PC-9 (cell line): Measurements from ENCODE around the gene RRBP1. TPM values are rescaled to one million over a fixed set of nuclear protein-coding genes. Genes with fewer than 3 reads are reported as not detected.

Source experiments
- BruUV-seq: library from RNA; stranded (reverse); fragments of 400-500 nt; replicated peaks from 2 replicates; lab custom pipeline; 2021; lab: Mats Ljungman, UMichigan
- CTCF ChIA-PET: fragments of 300-600 bp; sonication (Branson Sonifier 250); formaldehyde crosslinking; loops from one replicate; lab custom pipeline; 2022; ENCODE audit warnings: antibody characterized with exemption; lab: Charles Lee
- POLR2A ChIA-PET: fragments of 300-600 bp; sonication (Branson Sonifier 250); formaldehyde crosslinking; loops from one replicate; lab custom pipeline; 2022; ENCODE audit warnings: antibody characterized with exemption; ENCODE audit not compliant: unreplicated experiment; lab: Charles Lee
- DNase-seq, 2 experiments: peaks; one replicate each; pipeline versions ENCODE4 v3.0.0 to v3.0.0-alpha.2; 2015 to 2022; ENCODE audit warnings: mixed read lengths in 1 of 2
- H2AFZ ChIP-seq: fragments of 200-600 bp; sonication (generic); 2 replicates; pipeline ENCODE4 v1.8.1; 2017; ENCODE audit warnings: antibody characterized with exemption
- H3F3A ChIP-seq: fragments of 200-600 bp; sonication (generic); 2 replicates; pipeline ENCODE4 v1.8.1; 2017; ENCODE audit warnings: antibody characterized with exemption, mild to moderate bottlenecking, low read depth; ENCODE audit not compliant: insufficient read depth
- H3K27ac ChIP-seq: fragments of 200-600 bp; sonication (generic); 2 replicates; pipeline ENCODE4 v1.6.1; 2016; ENCODE audit warnings: mixed run types
- H3K27me3 ChIP-seq: fragments of 200-600 bp; sonication (generic); 2 replicates; pipeline ENCODE4 v1.6.1; 2016; ENCODE audit warnings: low read depth, mixed run types; ENCODE audit not compliant: insufficient read depth
- H3K36me3 ChIP-seq: fragments of 200-600 bp; sonication (generic); 2 replicates; pipeline ENCODE4 v1.6.1; 2016; ENCODE audit warnings: low read depth, mixed run types
- H3K4me1 ChIP-seq: fragments of 200-600 bp; sonication (generic); replicated peaks from 2 replicates; pipeline ENCODE4 v1.6.1; 2016; ENCODE audit warnings: mixed run types; ENCODE audit not compliant: insufficient read depth
- H3K4me2 ChIP-seq: fragments of 200-600 bp; sonication (generic); 2 replicates; pipeline ENCODE4 v1.6.1; 2017; ENCODE audit warnings: mixed run types
- H3K4me3 ChIP-seq: fragments of 200-600 bp; sonication (generic); 2 replicates; pipeline ENCODE4 v1.6.1; 2016; ENCODE audit warnings: mixed run types
- H3K79me2 ChIP-seq: fragments of 200-600 bp; sonication (generic); 2 replicates; pipeline ENCODE4 v1.6.1; 2017; ENCODE audit warnings: low read depth, mixed run types
- H3K9me2 ChIP-seq: fragments of 200-600 bp; sonication (generic); 2 replicates; pipeline ENCODE4 v1.8.1; 2017; ENCODE audit warnings: mild to moderate bottlenecking; ENCODE audit not compliant: insufficient read depth
- H3K9me3 ChIP-seq: fragments of 200-600 bp; sonication (generic); 2 replicates; pipeline ENCODE4 v1.8.1; 2016; ENCODE audit warnings: low read depth; ENCODE audit not compliant: insufficient read depth
- H4K20me1 ChIP-seq: fragments of 200-600 bp; sonication (generic); 2 replicates; pipeline ENCODE4 v1.8.1; 2017; ENCODE audit not compliant: insufficient read depth
- EZH2 ChIP-seq: fragments of 200-600 bp; sonication (generic); IDR thresholded peaks from 2 replicates; pipeline ENCODE4 v1.8.0; 2017; ENCODE audit warnings: antibody characterized with exemption, low read depth
- intact Hi-C: fragments of 100-400 bp; cut with micrococcal nuclease; formaldehyde crosslinking; loops from one replicate; pipeline ENCODE4 v1.10.0; 2022; ENCODE audit not compliant: unreplicated experiment
- total RNA-seq: library from RNA; stranded (reverse); gene quantifications from 2 replicates; pipeline ENCODE4 v1.2.3, GENCODE V29; 2021
- TF ChIP-seq, protein P1 (sequence below): fragments of 200-600 bp; sonication (generic); conservative IDR thresholded peaks from 2 replicates; pipeline ENCODE4 v1.6.1; 2017; ENCODE audit warnings: mixed run types, antibody characterized with exemption, mild to moderate bottlenecking, moderate library complexity

RRBP1 gene
- total RNA-seq, 1 experiment from 2014 or later, result 144 TPM

DNA sequence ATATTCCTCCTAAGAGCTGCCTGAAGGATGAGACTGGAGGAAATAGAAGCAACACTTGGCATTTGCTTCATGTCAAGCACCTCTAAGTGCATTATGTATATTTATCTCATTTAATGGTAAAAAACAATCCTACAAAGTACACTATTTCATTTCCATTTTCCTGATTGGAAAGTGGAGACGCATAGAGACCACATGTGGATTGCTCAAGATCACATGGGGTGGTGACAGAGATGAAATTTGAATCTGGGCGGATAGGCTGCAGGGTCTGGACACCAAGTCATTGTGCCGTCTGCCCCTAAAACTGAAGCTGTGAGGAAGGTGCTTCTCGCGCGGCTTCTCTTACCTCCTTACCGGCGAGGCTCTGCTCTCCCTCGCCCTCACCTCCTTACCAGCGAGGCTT, 48.0 kb upstream of the RRBP1 start:
- H3K27ac ChIP-seq, result no peak overlapping the region
- no peak for DNase-seq
- H3K9me3 ChIP-seq, result no peaks in the 10 kb centered on the region
- H3K4me3 ChIP-seq, result no peak overlapping the region
- H3K4me1 ChIP-seq, result no peaks in the 10 kb centered on the region
- ChIA-PET POLR2A (no interaction called here), CTCF (no interaction called here)
- H3K27me3 ChIP-seq, result peaks cover 17% of the 10 kb centered on the region; the same call in 1 of the 2 replicates
- H3K4me2 ChIP-seq, result no peak overlapping the region
- no peaks in the 10 kb centered on the region for H3F3A ChIP-seq
- H3K9me2 ChIP-seq, result no peaks in the 10 kb centered on the region
- no peak for TF ChIP-seq EZH2
- TF ChIP-seq, protein P1, sequence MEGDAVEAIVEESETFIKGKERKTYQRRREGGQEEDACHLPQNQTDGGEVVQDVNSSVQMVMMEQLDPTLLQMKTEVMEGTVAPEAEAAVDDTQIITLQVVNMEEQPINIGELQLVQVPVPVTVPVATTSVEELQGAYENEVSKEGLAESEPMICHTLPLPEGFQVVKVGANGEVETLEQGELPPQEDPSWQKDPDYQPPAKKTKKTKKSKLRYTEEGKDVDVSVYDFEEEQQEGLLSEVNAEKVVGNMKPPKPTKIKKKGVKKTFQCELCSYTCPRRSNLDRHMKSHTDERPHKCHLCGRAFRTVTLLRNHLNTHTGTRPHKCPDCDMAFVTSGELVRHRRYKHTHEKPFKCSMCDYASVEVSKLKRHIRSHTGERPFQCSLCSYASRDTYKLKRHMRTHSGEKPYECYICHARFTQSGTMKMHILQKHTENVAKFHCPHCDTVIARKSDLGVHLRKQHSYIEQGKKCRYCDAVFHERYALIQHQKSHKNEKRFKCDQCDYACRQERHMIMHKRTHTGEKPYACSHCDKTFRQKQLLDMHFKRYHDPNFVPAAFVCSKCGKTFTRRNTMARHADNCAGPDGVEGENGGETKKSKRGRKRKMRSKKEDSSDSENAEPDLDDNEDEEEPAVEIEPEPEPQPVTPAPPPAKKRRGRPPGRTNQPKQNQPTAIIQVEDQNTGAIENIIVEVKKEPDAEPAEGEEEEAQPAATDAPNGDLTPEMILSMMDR, result no peak
- no peaks in the 10 kb centered on the region for H4K20me1 ChIP-seq
- H3K36me3 ChIP-seq, result no peaks in the 10 kb centered on the region
- H3K79me2 ChIP-seq, result no peaks in the 10 kb centered on the region
- H2AFZ ChIP-seq, result no peak overlapping the region
- no TSS peak for BruUV-seq
- intact Hi-C loops, result no loop called here

DNA sequence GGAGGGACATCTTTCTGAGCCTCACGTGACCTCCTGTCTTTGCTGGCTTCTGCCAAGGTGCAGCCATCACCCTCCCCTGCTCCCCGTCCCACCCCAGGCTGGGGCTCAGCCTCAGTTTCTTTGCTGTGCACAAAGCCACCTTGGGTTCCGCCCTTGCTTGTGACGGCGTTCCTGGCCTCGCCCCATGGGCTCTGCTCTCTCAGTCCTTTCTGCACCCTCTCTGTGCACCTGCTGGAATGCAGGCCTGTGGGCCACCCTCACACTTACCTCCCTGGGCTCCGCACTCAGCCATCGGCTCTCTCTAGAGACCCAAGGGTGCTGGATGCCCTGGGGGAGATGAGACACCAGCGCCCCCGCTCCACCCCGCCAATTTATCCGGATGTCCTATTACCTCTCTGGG, 46.0 kb upstream of the RRBP1 start:
- Histone ChIP-seq H3K79me2 (no peaks in the 10 kb centered on the region), H3K4me3 (no peak overlapping the region), H3K9me2 (no peaks in the 10 kb centered on the region), H3F3A (no peaks in the 10 kb centered on the region), H2AFZ (no peak overlapping the region), H3K27me3 (peaks cover 28% of the 10 kb centered on the region; the same call in 1 of the 2 replicates), H3K9me3 (no peaks in the 10 kb centered on the region), H3K27ac (no peak overlapping the region), H3K4me2 (no peak overlapping the region), H3K4me1 (no peaks in the 10 kb centered on the region), H3K36me3 (no peaks in the 10 kb centered on the region), H4K20me1 (no peaks in the 10 kb centered on the region)
- intact Hi-C loops, result no loop called here
- ChIA-PET CTCF (no interaction called here), POLR2A (no interaction called here)
- no TSS peak for BruUV-seq
- DNase-seq, result no peak
- TF ChIP-seq EZH2, result no peak
- TF ChIP-seq, protein P1, result no peak

DNA sequence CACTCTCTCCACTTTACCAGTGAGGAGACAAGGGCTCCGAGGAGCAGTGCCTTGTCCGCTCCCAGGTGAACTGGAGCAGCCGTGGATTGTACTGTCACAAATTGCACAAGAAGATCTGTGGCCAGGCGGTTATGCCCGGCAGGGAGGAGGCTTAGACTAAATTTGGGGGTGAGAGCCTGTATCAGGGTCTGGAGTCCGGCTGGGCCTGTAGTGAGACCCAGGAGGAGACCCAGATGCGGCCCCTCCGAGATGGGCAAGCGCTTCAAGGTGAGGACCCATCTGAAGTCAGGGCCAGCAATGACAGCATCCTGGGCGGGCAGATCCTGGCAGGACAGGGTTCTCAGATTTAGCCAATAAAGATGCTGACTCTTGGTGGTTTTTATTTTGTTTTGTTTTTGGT, 45.3 kb upstream of the RRBP1 start:
- Histone ChIP-seq H3F3A (no peaks in the 10 kb centered on the region), H3K4me3 (no peak overlapping the region), H3K9me3 (no peaks in the 10 kb centered on the region), H3K36me3 (no peaks in the 10 kb centered on the region), H3K9me2 (no peaks in the 10 kb centered on the region), H3K79me2 (no peaks in the 10 kb centered on the region), H4K20me1 (no peaks in the 10 kb centered on the region), H3K27me3 (peaks cover 32% of the 10 kb centered on the region; the same call in 1 of the 2 replicates), H3K4me2 (no peak overlapping the region), H2AFZ (no peak overlapping the region), H3K4me1 (no peaks in the 10 kb centered on the region), H3K27ac (no peak overlapping the region)
- POLR2A ChIA-PET, result interaction anchor here (0.6 kb wide), 1 partner anchor 82 kb away, joined by 3 read pairs; no protein-coding TSS in a partner anchor
- CTCF ChIA-PET, result no interaction called here
- intact Hi-C loops, result no loop called here
- TF ChIP-seq, protein P1, result no peak
- TF ChIP-seq EZH2, result no peak
- BruUV-seq, result no TSS peak
- DNase-seq, result no peak
